Peyer's patch (tissue), 4 donors: ENCODE results near the gene DPY19L3. TPM values are rescaled to one million over a fixed set of nuclear protein-coding genes. Genes with fewer than 3 reads are reported as not detected.

Experiments used
- DNase-seq, 3 donors: peaks; one replicate each; pipeline ENCODE4 v3.0.0-alpha.2; 2017 to 2019
- H3K27ac ChIP-seq, 4 donors: fragments of 200-600 bp; sonication (generic); one replicate each; pipeline ENCODE4 v1.5.1; 2016 to 2019
- H3K27me3 ChIP-seq, 2 donors: fragments of 200-600 bp; sonication (generic); one replicate each; pipeline ENCODE4 v1.5.1; 2019
- H3K36me3 ChIP-seq, 3 donors: fragments of 200-600 bp; sonication (generic); one replicate each; pipeline ENCODE4 v1.5.1; 2016 to 2019
- H3K4me1 ChIP-seq, 4 donors: fragments of 200-600 bp; sonication (generic); one replicate each; pipeline ENCODE4 v1.5.1; 2016 to 2019
- H3K4me3 ChIP-seq, 4 donors: fragments of 200-600 bp; sonication (generic); 1 replicate in 3 of 4; 2 replicates in 1 of 4; pipeline ENCODE4 v1.5.1; 2016 to 2019; ENCODE audit warnings: mild to moderate bottlenecking in 1 of 4
- H3K9me3 ChIP-seq, 4 donors: fragments of 200-600 bp; sonication (generic); one replicate each; pipeline ENCODE4 v1.5.1; 2016 to 2019; ENCODE audit warnings: mild to moderate bottlenecking in 1 of 4
- CTCF ChIP-seq, 6 experiments: fragments of 450-650 bp in 4 of 6; fragments of 200-600 bp in 2 of 6; sonication (generic) in 1 of 6; IDR thresholded peaks; one replicate each; pipeline ENCODE4 v1.5.1; 2017 to 2019; ENCODE audit warnings: antibody characterized with exemption in 6 of 6, mild to moderate bottlenecking in 3 of 6, moderate library complexity in 1 of 6
- POLR2A ChIP-seq, 2 donors: fragments of 450-650 bp; IDR thresholded peaks; one replicate each; pipeline ENCODE4 v1.5.1; 2017; ENCODE audit warnings: antibody characterized with exemption in 2 of 2, mild to moderate bottlenecking in 2 of 2, moderate library complexity in 2 of 2
- total RNA-seq, 4 donors: library from RNA; depleted of rRNA; stranded (reverse); fragments of >200 nt; gene quantifications; one replicate each; pipeline ENCODE4 v1.1.0, GENCODE V29; 2016

The DPY19L3 gene
- total RNA-seq, 4 donors from 2014 or later = 18.2 to 49.5 (median 42.4) TPM

DNA sequence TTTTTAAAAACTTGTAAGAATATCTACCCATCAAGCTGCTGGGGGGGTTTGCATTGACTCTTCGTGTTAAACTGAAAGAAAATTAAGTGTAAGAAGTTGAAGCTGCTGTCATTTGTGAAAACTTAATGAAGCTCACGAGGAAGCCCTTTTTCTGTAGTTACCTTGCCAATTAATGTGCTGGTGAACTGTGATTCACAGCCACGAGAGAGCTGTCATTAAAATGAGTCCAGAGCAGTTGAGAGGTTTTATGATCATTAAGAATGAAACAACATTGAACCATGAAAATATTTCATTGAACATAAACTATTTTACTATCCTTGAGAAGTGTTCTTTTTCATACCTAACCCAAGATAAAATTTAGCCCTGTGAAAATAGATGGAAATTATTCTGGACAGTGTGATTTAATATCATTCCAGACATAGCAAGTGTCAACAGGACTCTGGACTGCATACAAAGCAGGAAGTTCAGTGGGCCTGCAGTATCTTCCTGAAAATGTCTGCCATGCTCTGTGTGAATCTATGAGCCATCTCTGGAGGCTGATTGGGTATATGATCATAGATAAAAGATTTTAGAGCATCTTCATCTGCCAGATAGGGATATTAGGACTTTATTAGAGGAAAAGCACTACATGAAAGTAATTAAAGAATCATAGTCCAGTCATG, 53.8 kb downstream of the DPY19L3 start:
- Histone ChIP-seq H3K4me3 (no peak overlapping the region), H3K9me3 (no peaks in the 10 kb centered on the region), H3K27ac (peak overlapping the region in 2 of 4 donors; percentile 33 to 57), H3K27me3 (no peaks in the 10 kb centered on the region), H3K36me3 (peaks cover 0 to 8% (median 0%) of the 10 kb centered on the region in 3 donors), H3K4me1 (no peaks in the 10 kb centered on the region)
- DNase-seq = peak in 1 of 3 donors; percentile 51
- TF ChIP-seq CTCF (IDR thresholded peaks at IDR 0.05) (no peak), POLR2A (IDR thresholded peaks at IDR 0.05) (no peak)

DNA sequence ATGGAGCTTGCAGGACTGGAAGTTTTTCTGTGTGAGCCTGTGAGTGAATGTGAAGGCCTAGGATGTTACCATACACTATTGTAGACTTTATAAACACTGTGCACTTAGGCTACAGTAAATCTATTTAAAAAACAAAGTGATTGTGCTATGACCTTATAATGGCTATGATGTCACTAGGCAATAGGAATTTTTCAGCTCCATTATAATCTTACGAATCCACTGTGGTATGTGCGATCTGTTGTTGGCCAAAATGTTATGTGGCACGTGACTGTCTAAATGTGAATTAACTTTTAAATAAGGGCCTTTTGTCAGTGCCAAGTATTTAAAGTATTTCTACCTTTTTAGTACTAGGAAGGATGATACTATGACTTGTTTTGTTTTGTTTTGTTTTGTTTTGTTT, 54.9 kb downstream of the DPY19L3 start:
- Histone ChIP-seq H3K4me1 (no peaks in the 10 kb centered on the region), H3K4me3 (no peak overlapping the region), H3K36me3 (peaks cover 0 to 8% (median 0%) of the 10 kb centered on the region in 3 donors), H3K27me3 (no peaks in the 10 kb centered on the region), H3K27ac (no peak overlapping the region), H3K9me3 (no peaks in the 10 kb centered on the region)
- DNase-seq = no peak
- TF ChIP-seq POLR2A (IDR thresholded peaks at IDR 0.05) (no peak), CTCF (IDR thresholded peaks at IDR 0.05) (no peak)

DNA sequence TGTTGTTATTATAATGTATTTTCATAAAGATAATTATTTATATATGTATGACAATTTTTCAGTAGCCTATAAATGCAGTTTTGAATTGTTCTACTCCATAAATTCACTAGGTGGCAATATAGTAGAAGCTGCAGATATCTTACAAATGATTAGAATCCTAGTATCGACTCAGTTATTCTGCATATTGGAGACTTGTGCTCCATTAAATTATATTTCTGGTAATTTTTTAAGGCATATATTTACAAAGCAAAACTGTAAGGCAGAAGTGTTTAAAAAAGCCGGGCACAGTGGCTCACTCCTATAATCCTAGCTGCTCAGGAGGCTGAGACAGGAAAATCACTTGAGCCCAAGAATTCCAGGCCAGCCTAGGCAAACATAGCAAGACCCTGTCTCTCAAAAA, 58.7 kb downstream of the DPY19L3 start:
- Histone ChIP-seq H3K4me3 (no peak overlapping the region), H3K27ac (no peak overlapping the region), H3K27me3 (no peaks in the 10 kb centered on the region), H3K4me1 (no peaks in the 10 kb centered on the region), H3K9me3 (no peaks in the 10 kb centered on the region), H3K36me3 (no peaks in the 10 kb centered on the region)
- no peak for DNase-seq
- TF ChIP-seq CTCF (IDR thresholded peaks at IDR 0.05) (peak in 4 of 6 experiments; percentile 22 to 29 (median 26)), POLR2A (IDR thresholded peaks at IDR 0.05) (no peak)

- no peak for DNase-seq
- no peaks in the 10 kb centered on the region for H3K27me3 ChIP-seq
These were observed 59.6 kb downstream of the DPY19L3 start for GRCh38 chr19:32465176-32465575.

GRCh38 chr19:32469795-32470194, 64.2 kb downstream of the DPY19L3 start:
- TF ChIP-seq CTCF (IDR thresholded peaks at IDR 0.05) (no peak), POLR2A (IDR thresholded peaks at IDR 0.05) (no peak)
- H3K36me3 ChIP-seq = peaks cover 0 to 8% (median 0%) of the 10 kb centered on the region in 3 donors
- H3K27ac ChIP-seq = no peak overlapping the region
- no peaks in the 10 kb centered on the region for H3K4me1 ChIP-seq
- H3K9me3 ChIP-seq = no peaks in the 10 kb centered on the region
- H3K4me3 ChIP-seq = no peak overlapping the region
- DNase-seq = no peak
- no peaks in the 10 kb centered on the region for H3K27me3 ChIP-seq

More at GRCh38 chr19:32465176-32465575, 59.6 kb downstream of the DPY19L3 start:
- Histone ChIP-seq H3K27ac (no peak overlapping the region), H3K4me3 (no peak overlapping the region), H3K4me1 (no peaks in the 10 kb centered on the region), H3K36me3 (no peaks in the 10 kb centered on the region), H3K9me3 (no peaks in the 10 kb centered on the region)
- TF ChIP-seq POLR2A (IDR thresholded peaks at IDR 0.05) (no peak), CTCF (IDR thresholded peaks at IDR 0.05) (no peak)
